Posterior cingulate gyrus (tissue), 11 donors: ENCODE results near the gene RBM33.

Experiments
- DNase-seq, 10 donors: peaks; one replicate each; pipeline versions ENCODE4 v3.0.0 to v3.0.0-alpha.2; 2020 to 2021; ENCODE audit warnings: mixed read lengths in 3 of 10
- intact Hi-C: fragments of 100-400 bp; cut with DNase I; formaldehyde crosslinking; loops from one replicate; pipeline ENCODE4 v1.15.1; 2023

The RBM33 gene

GRCh38 chr7:155829796-155830470 is 185.5 kb downstream of the RBM33 start:
- DNase-seq: peak in 3 of 10 donors; percentile 43 to 80 (median 72)
- intact Hi-C loops: no loop called here
